Right lobe of liver (tissue), 6 donors: ENCODE data around the gene IL1A. TPM values are rescaled to one million over a fixed set of nuclear protein-coding genes. Genes with fewer than 3 reads are reported as not detected.

Experiments
- ATAC-seq, 4 donors: fragments of 200-7000 bp; cut with Tn5 transposase; one replicate each; pipeline ENCODE4 v1.9.1; 2020; ENCODE audit warnings: mild to moderate bottlenecking in 4 of 4, moderate library complexity in 4 of 4
- DNase-seq, 3 donors: peaks; one replicate each; pipeline ENCODE4 v3.0.0-alpha.2; 2020
- H3K27ac ChIP-seq, 3 donors: fragments of 200-600 bp; one replicate each; pipeline ENCODE4 v1.8.0; 2022
- H3K27me3 ChIP-seq, 2 donors: fragments of 200-600 bp; one replicate each; pipeline ENCODE4 v1.8.0; 2022
- H3K36me3 ChIP-seq, 4 donors: fragments of 200-600 bp; sonication (generic) in 1 of 4; one replicate each; pipeline versions ENCODE4 v1.5.1 to v1.8.0; 2017 to 2022; ENCODE audit warnings: control low read depth in 1 of 4
- H3K4me1 ChIP-seq, 4 donors: fragments of 200-600 bp; sonication (generic) in 1 of 4; one replicate each; pipeline versions ENCODE4 v1.5.1 to v1.8.0; 2017 to 2022; ENCODE audit warnings: control low read depth in 1 of 4
- H3K4me3 ChIP-seq, 3 donors: fragments of 200-600 bp; one replicate each; pipeline ENCODE4 v1.8.0; 2022
- H3K9me3 ChIP-seq, 4 donors: fragments of 200-600 bp; sonication (generic) in 1 of 4; one replicate each; pipeline versions ENCODE4 v1.5.1 to v1.8.0; 2017 to 2022; ENCODE audit warnings: control low read depth in 1 of 4
- POLR2A ChIP-seq: fragments of 450-650 bp; IDR thresholded peaks from one replicate; pipeline ENCODE4 v1.6.1; 2017; ENCODE audit warnings: antibody characterized with exemption, mild to moderate bottlenecking
- WGBS: methylation state at CpG from one replicate; pipeline ENCODE4 v1.1.6; 2018; ENCODE audit warnings: low coverage, low lambda C conversion rate; ENCODE audit not compliant: insufficient coverage; ENCODE audit errors: missing lambda C conversion rate; 5-methylcytosine and 5-hydroxymethylcytosine counted together
- intact Hi-C, 2 donors: fragments of 100-400 bp; cut with DNase I; formaldehyde crosslinking; loops; one replicate each; pipeline versions ENCODE4 v1.11.2 to v1.14.1; 2022
- total RNA-seq, 6 experiments: library from RNA; depleted of rRNA in 2 of 6; stranded (reverse); fragments of >200 nt in 2 of 6; fragmentation: NEBNext Ultra II Directional in 3 of 6; extraction: Animal tissue kit (Norgen Biotek cat#: 25700) in 3 of 6; gene quantifications; one replicate each; pipeline versions ENCODE4 v1.1.0 to v1.2.4, GENCODE V29; 2016 to 2023
- TF ChIP-seq, protein P1 (sequence below), 4 donors: fragments of 200-600 bp in 3 of 4; fragments of 450-650 bp in 1 of 4; IDR thresholded peaks; one replicate each; pipeline versions ENCODE4 v1.5.1 to v1.8.0; 2016 to 2022; ENCODE audit warnings: antibody characterized with exemption in 4 of 4, mild to moderate bottlenecking in 2 of 4
- donor health status: DM: no; HTN: yes; CAD: no.
- donor health status: DM: no; HTN: no; CAD: no.
- donor health status: DM: no; HTN: no; CAD: no.
- donor health status: DM: no; HTN: yes; CAD: no.
- donor health status: DM: no; HTN: yes; CAD: no.

Gene IL1A
- total RNA-seq, 6 experiments from 2014 or later = not detected

DNA sequence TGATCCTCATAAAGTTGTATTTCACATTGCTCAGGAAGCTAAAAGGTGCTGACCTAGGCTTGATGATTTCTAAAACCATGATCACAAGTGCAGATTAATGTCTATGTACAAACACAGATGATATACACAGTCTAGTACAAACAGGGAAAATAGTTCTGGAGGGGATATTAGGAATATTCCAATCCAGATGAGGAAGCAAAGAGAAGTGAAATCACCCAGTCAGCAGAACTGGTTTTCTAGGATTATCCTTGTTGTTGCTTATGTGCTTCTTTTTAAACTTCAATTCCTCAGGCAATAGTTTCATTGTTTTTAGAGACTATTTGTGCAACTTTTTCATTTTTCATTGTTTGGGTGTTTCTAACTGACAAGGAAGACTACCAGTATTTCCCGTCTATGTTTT is 4.7 kb downstream of the IL1A start:
- DNase-seq = no peak
- no peak overlapping the region for H3K4me3 ChIP-seq
- no peaks in the 10 kb centered on the region for H3K9me3 ChIP-seq
- no peaks in the 10 kb centered on the region for H3K36me3 ChIP-seq
- intact Hi-C loops = no loop called here
- TF ChIP-seq, protein P1, sequence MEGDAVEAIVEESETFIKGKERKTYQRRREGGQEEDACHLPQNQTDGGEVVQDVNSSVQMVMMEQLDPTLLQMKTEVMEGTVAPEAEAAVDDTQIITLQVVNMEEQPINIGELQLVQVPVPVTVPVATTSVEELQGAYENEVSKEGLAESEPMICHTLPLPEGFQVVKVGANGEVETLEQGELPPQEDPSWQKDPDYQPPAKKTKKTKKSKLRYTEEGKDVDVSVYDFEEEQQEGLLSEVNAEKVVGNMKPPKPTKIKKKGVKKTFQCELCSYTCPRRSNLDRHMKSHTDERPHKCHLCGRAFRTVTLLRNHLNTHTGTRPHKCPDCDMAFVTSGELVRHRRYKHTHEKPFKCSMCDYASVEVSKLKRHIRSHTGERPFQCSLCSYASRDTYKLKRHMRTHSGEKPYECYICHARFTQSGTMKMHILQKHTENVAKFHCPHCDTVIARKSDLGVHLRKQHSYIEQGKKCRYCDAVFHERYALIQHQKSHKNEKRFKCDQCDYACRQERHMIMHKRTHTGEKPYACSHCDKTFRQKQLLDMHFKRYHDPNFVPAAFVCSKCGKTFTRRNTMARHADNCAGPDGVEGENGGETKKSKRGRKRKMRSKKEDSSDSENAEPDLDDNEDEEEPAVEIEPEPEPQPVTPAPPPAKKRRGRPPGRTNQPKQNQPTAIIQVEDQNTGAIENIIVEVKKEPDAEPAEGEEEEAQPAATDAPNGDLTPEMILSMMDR (IDR thresholded peaks at IDR 0.05) = no peak
- no peak for TF ChIP-seq POLR2A
- H3K27ac ChIP-seq = no peak overlapping the region
- H3K4me1 ChIP-seq = no peaks in the 10 kb centered on the region
- 84% methylated on average over 1 of the region's 1 CpG for WGBS
- H3K27me3 ChIP-seq = no peaks in the 10 kb centered on the region
- no peak for ATAC-seq

DNA sequence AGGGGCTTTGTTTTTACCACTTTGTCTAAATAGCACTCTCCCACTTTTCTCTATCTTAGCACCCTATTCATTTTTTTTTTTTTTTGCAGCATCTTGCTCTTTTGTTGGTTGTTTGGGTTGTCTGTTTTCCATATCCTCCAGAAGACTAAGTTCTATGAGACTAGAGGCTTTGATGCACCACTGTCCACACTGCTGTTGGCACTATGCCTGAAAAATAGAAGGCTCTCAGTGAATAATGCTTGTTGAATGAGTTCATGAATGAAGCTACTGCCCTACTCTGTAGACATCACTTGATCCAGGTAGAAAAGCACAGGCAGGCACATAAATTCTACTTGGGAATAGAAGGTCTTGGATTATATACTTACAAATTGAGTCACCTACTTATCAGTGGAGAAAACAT is 7.3 kb downstream of the IL1A start:
- Histone ChIP-seq H3K4me1 (no peaks in the 10 kb centered on the region), H3K27ac (no peak overlapping the region), H3K9me3 (no peaks in the 10 kb centered on the region), H3K27me3 (no peaks in the 10 kb centered on the region), H3K4me3 (no peak overlapping the region), H3K36me3 (no peaks in the 10 kb centered on the region)
- DNase-seq (no peak), ATAC-seq (no peak)
- intact Hi-C loops = no loop called here
- no peak for TF ChIP-seq POLR2A
- TF ChIP-seq, protein P1 (IDR thresholded peaks at IDR 0.05) = no peak

DNA sequence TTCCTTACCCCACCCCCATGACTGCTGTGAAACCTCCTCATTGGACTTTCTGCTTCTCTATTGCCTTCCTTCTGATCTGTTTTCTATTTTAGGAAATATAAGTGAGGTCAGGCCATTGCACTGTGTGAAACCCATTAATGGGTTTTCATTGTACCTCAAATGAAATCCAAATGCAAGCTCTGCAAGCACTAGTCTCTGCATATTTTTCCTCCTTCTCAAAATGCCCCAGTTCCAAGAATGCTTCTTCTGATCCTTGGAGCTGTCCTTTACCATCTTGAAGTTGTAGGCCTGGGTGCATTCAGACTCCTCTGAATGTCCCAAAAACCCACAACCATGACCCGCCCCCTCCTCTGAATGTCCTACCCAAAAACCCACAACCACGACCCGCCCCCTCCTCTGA is 8.2 kb downstream of the IL1A start:
- no peak for DNase-seq
- Histone ChIP-seq H3K27ac (no peak overlapping the region), H3K4me1 (no peaks in the 10 kb centered on the region), H3K27me3 (no peaks in the 10 kb centered on the region), H3K4me3 (no peak overlapping the region), H3K36me3 (no peaks in the 10 kb centered on the region), H3K9me3 (no peaks in the 10 kb centered on the region)
- WGBS = 76% methylated on average over 3 of the region's 3 CpGs
- no peak for ATAC-seq
- no peak for TF ChIP-seq POLR2A
- TF ChIP-seq, protein P1 (IDR thresholded peaks at IDR 0.05) = no peak
- intact Hi-C loops = no loop called here

DNA sequence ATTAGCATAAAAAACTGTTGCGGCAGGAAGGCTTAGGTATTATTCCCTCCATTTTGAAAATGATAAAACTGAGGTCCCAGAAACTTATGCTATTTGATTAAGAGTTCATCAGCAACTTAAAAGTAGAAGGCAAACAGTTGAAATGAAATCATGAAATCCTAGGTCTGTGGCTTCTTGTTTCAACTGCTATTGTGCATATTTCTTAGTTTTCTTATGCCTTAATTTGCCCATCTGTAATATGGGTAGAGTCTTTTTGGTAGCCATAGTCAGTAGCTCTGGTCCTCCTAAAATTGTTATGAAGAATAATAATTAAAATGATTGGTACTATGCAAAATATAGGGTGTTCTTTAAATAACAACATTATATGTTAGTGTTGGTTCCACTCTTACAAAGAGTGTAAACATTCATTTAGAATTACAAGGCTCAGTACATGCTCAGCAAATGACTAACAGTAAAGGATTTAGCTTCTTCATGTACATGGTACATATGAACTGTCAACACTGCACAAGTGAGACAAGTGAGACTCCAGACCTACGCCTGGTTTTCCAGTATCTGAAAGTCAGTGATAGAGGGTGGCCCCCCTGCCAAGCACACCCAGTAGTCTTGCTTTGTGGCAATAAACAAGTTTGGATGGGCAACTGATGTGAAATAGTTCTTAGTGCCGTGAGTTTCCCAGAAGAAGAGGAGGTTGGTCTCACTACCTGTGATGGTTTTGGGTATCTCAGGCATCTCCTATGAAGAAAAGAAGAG is 9.6 kb downstream of the IL1A start:
- intact Hi-C loops = no loop called here
- no peak for ATAC-seq

More for the DNA sequence above, 9.6 kb downstream of the IL1A start:
- TF ChIP-seq, protein P1 (IDR thresholded peaks at IDR 0.05) = no peak
- TF ChIP-seq POLR2A = no peak
- Histone ChIP-seq H3K9me3 (no peaks in the 10 kb centered on the region), H3K36me3 (no peaks in the 10 kb centered on the region), H3K27me3 (no peaks in the 10 kb centered on the region), H3K27ac (no peak overlapping the region), H3K4me3 (no peak overlapping the region), H3K4me1 (no peaks in the 10 kb centered on the region)
- WGBS = 93% methylated on average over 3 of the region's 3 CpGs
- DNase-seq = no peak
